ENCODE results near the gene SCFD2. TPM values are rescaled to one million over a fixed set of nuclear protein-coding genes. Genes with fewer than 3 reads are reported as not detected.

Gene SCFD2
- total and polyA plus RNA-seq, 2 of the 8 experiments (the other 6 are each of a cell fraction or from before 2014, with no cell fraction given), result 6.2 to 10.2 TPM

DNA sequence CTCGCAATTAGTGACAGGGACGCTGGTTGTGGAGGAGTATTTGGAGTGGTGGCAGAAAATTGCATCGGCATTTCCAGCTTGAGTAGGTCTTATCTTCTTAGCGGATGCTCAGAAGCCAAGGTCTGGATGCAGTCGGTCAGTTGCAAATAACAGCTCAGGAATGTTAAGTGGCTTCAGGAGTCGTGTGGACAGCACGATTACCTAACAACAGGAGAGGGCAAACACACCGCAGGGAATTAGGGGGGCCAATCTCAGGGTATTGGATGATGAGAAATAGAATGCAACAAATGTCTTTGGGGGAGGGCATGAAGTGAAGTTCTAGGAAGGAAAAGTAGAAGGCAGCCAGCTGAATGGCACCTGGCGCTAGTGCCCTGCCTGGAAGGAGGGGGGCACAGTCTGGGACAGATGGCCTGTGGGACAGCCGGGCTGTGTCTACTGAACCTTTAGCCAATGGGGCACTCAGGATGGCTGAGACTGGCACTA lies 492.0 kb downstream of the SCFD2 start (continued):
- TF ChIP-seq, protein P1, sequence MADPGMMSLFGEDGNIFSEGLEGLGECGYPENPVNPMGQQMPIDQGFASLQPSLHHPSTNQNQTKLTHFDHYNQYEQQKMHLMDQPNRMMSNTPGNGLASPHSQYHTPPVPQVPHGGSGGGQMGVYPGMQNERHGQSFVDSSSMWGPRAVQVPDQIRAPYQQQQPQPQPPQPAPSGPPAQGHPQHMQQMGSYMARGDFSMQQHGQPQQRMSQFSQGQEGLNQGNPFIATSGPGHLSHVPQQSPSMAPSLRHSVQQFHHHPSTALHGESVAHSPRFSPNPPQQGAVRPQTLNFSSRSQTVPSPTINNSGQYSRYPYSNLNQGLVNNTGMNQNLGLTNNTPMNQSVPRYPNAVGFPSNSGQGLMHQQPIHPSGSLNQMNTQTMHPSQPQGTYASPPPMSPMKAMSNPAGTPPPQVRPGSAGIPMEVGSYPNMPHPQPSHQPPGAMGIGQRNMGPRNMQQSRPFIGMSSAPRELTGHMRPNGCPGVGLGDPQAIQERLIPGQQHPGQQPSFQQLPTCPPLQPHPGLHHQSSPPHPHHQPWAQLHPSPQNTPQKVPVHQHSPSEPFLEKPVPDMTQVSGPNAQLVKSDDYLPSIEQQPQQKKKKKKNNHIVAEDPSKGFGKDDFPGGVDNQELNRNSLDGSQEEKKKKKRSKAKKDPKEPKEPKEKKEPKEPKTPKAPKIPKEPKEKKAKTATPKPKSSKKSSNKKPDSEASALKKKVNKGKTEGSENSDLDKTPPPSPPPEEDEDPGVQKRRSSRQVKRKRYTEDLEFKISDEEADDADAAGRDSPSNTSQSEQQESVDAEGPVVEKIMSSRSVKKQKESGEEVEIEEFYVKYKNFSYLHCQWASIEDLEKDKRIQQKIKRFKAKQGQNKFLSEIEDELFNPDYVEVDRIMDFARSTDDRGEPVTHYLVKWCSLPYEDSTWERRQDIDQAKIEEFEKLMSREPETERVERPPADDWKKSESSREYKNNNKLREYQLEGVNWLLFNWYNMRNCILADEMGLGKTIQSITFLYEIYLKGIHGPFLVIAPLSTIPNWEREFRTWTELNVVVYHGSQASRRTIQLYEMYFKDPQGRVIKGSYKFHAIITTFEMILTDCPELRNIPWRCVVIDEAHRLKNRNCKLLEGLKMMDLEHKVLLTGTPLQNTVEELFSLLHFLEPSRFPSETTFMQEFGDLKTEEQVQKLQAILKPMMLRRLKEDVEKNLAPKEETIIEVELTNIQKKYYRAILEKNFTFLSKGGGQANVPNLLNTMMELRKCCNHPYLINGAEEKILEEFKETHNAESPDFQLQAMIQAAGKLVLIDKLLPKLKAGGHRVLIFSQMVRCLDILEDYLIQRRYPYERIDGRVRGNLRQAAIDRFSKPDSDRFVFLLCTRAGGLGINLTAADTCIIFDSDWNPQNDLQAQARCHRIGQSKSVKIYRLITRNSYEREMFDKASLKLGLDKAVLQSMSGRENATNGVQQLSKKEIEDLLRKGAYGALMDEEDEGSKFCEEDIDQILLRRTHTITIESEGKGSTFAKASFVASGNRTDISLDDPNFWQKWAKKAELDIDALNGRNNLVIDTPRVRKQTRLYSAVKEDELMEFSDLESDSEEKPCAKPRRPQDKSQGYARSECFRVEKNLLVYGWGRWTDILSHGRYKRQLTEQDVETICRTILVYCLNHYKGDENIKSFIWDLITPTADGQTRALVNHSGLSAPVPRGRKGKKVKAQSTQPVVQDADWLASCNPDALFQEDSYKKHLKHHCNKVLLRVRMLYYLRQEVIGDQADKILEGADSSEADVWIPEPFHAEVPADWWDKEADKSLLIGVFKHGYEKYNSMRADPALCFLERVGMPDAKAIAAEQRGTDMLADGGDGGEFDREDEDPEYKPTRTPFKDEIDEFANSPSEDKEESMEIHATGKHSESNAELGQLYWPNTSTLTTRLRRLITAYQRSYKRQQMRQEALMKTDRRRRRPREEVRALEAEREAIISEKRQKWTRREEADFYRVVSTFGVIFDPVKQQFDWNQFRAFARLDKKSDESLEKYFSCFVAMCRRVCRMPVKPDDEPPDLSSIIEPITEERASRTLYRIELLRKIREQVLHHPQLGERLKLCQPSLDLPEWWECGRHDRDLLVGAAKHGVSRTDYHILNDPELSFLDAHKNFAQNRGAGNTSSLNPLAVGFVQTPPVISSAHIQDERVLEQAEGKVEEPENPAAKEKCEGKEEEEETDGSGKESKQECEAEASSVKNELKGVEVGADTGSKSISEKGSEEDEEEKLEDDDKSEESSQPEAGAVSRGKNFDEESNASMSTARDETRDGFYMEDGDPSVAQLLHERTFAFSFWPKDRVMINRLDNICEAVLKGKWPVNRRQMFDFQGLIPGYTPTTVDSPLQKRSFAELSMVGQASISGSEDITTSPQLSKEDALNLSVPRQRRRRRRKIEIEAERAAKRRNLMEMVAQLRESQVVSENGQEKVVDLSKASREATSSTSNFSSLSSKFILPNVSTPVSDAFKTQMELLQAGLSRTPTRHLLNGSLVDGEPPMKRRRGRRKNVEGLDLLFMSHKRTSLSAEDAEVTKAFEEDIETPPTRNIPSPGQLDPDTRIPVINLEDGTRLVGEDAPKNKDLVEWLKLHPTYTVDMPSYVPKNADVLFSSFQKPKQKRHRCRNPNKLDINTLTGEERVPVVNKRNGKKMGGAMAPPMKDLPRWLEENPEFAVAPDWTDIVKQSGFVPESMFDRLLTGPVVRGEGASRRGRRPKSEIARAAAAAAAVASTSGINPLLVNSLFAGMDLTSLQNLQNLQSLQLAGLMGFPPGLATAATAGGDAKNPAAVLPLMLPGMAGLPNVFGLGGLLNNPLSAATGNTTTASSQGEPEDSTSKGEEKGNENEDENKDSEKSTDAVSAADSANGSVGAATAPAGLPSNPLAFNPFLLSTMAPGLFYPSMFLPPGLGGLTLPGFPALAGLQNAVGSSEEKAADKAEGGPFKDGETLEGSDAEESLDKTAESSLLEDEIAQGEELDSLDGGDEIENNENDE (IDR thresholded peaks at IDR 0.05; ENCODE audit: insufficient replicate concordance, low read length), result peak; percentile 56
- TF ChIP-seq SIN3A (conservative IDR thresholded peaks at IDR 0.05 in 1 of 2, IDR thresholded peaks at IDR 0.05 in 1 of 2; ENCODE audit: low read depth in 1 of 2, low read length in 2 of 2) (0 out of 4 replicates have a peak, but pooled peaks of 1 of the 2 experiments have one; percentile 58), RAD21 (IDR thresholded peaks at IDR 0.05 in 1 of 2, conservative IDR thresholded peaks at IDR 0.05 in 1 of 2; ENCODE audit: low read depth in 2 of 2, low read length in 2 of 2) (peak in 1 of 2 experiments; percentile 25; a peak in 2 of 4 replicates), NANOG (IDR thresholded peaks at IDR 0.05; ENCODE audit: insufficient read depth, low read depth, low read length, poor library complexity, severe bottlenecking) (peak; percentile 99), POU5F1 (IDR thresholded peaks at IDR 0.05; ENCODE audit: low read depth, low read length) (peak; percentile 53; the same call in 1 of the 2 replicates), SAP30 (IDR thresholded peaks at IDR 0.05; ENCODE audit: insufficient read depth, insufficient replicate concordance, low read length) (no peak), TCF12 (IDR thresholded peaks at IDR 0.05; ENCODE audit: low read depth, low read length) (peak; percentile 93; the same call in 1 of the 2 replicates)
- TF ChIP-seq, protein P2, sequence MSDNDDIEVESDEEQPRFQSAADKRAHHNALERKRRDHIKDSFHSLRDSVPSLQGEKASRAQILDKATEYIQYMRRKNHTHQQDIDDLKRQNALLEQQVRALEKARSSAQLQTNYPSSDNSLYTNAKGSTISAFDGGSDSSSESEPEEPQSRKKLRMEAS (IDR thresholded peaks at IDR 0.05), result peak; percentile 70
- TF ChIP-seq, protein P3, sequence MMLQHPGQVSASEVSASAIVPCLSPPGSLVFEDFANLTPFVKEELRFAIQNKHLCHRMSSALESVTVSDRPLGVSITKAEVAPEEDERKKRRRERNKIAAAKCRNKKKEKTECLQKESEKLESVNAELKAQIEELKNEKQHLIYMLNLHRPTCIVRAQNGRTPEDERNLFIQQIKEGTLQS (IDR thresholded peaks at IDR 0.05; ENCODE audit: insufficient read depth, low read depth, low read length), result no peak

All from H1 (cell line).